ENCODE measurements around the gene GPR26.

Gene GPR26

GRCh38 chr10:123666318-123667236 lies at the start of gene GPR26:
TSS of gene GPR26 (plus strand) at chr10:123666355. CDS start at chr10:123666408, 53 bp downstream.
- Histone ChIP-seq H3K36me3 (replicated peaks) (no peaks in the 10 kb centered on the region), H3K4me3 (no peak within 1 kb of the TSS), H3K27me3 (ENCODE audit: low read depth) (no peaks in the 10 kb centered on the region), H3K9me3 (no peaks in the 10 kb centered on the region), H3K4me1 (no peaks in the 10 kb centered on the region)
- no peak for DNase-seq (ENCODE audit: low spot score in 2 of 2)
- in situ Hi-C loops (cut with MboI; ENCODE audit: low sequenced_read_pairs) = no loop called here

GRCh38 chr10:123618224-123618623 lies 47.9 kb upstream of the GPR26 start:
- H3K27me3 ChIP-seq (ENCODE audit: low read depth) = no peaks in the 10 kb centered on the region
- in situ Hi-C loops (cut with MboI; ENCODE audit: low sequenced_read_pairs) = no loop called here
- H3K4me3 ChIP-seq = no peak overlapping the region

GRCh38 chr10:123619067-123619855 lies 46.9 kb upstream of the GPR26 start:
- Histone ChIP-seq H3K27me3 (ENCODE audit: low read depth) (no peaks in the 10 kb centered on the region), H3K4me3 (no peak overlapping the region), H3K36me3 (replicated peaks) (no peaks in the 10 kb centered on the region), H3K9me3 (no peaks in the 10 kb centered on the region), H3K4me1 (no peaks in the 10 kb centered on the region)
- no peak for DNase-seq (ENCODE audit: low spot score in 2 of 2)
- in situ Hi-C loops (cut with MboI; ENCODE audit: low sequenced_read_pairs) = no loop called here

More at GRCh38 chr10:123618224-123618623, 47.9 kb upstream of the GPR26 start:
- H3K36me3 ChIP-seq (replicated peaks) = no peaks in the 10 kb centered on the region
- H3K4me1 ChIP-seq = no peaks in the 10 kb centered on the region
- DNase-seq (ENCODE audit: low spot score in 2 of 2) = no peak
- H3K9me3 ChIP-seq = no peaks in the 10 kb centered on the region

- H3K9me3 ChIP-seq = no peaks in the 10 kb centered on the region
Measured at GRCh38 chr10:123620621-123621020, 45.5 kb upstream of the GPR26 start.

GRCh38 chr10:123621492-123621891 lies 44.7 kb upstream of the GPR26 start:
- H3K9me3 ChIP-seq = no peaks in the 10 kb centered on the region
- in situ Hi-C loops (cut with MboI; ENCODE audit: low sequenced_read_pairs) = no loop called here
- no peak overlapping the region for H3K4me3 ChIP-seq
- no peaks in the 10 kb centered on the region for H3K36me3 ChIP-seq (replicated peaks)
- no peaks in the 10 kb centered on the region for H3K4me1 ChIP-seq
- no peak for DNase-seq (ENCODE audit: low spot score in 2 of 2)
- no peaks in the 10 kb centered on the region for H3K27me3 ChIP-seq (ENCODE audit: low read depth)

More at GRCh38 chr10:123620621-123621020, 45.5 kb upstream of the GPR26 start:
- no peaks in the 10 kb centered on the region for H3K4me1 ChIP-seq
- DNase-seq (ENCODE audit: low spot score in 2 of 2) = no peak
- no peaks in the 10 kb centered on the region for H3K27me3 ChIP-seq (ENCODE audit: low read depth)
- in situ Hi-C loops (cut with MboI; ENCODE audit: low sequenced_read_pairs) = no loop called here
- no peak overlapping the region for H3K4me3 ChIP-seq
- no peaks in the 10 kb centered on the region for H3K36me3 ChIP-seq (replicated peaks)

- in situ Hi-C loops (cut with MboI; ENCODE audit: low sequenced_read_pairs) = no loop called here
Measured at GRCh38 chr10:123621916-123622315, 44.2 kb upstream of the GPR26 start.

GRCh38 chr10:123622381-123622780 lies 43.8 kb upstream of the GPR26 start:
- Histone ChIP-seq H3K36me3 (replicated peaks) (no peaks in the 10 kb centered on the region), H3K9me3 (no peaks in the 10 kb centered on the region), H3K27me3 (ENCODE audit: low read depth) (no peaks in the 10 kb centered on the region), H3K4me3 (no peak overlapping the region), H3K4me1 (no peaks in the 10 kb centered on the region)
- in situ Hi-C loops (cut with MboI; ENCODE audit: low sequenced_read_pairs) = no loop called here
- no peak for DNase-seq (ENCODE audit: low spot score in 2 of 2)

More at GRCh38 chr10:123621916-123622315, 44.2 kb upstream of the GPR26 start:
- Histone ChIP-seq H3K4me3 (no peak overlapping the region), H3K36me3 (replicated peaks) (no peaks in the 10 kb centered on the region), H3K4me1 (no peaks in the 10 kb centered on the region), H3K9me3 (no peaks in the 10 kb centered on the region), H3K27me3 (ENCODE audit: low read depth) (no peaks in the 10 kb centered on the region)
- DNase-seq (ENCODE audit: low spot score in 2 of 2) = no peak

GRCh38 chr10:123624086-123624485 lies 42.1 kb upstream of the GPR26 start:
- H3K9me3 ChIP-seq = no peaks in the 10 kb centered on the region
- H3K4me1 ChIP-seq = no peaks in the 10 kb centered on the region
- no peak overlapping the region for H3K4me3 ChIP-seq
- no peaks in the 10 kb centered on the region for H3K27me3 ChIP-seq (ENCODE audit: low read depth)
- in situ Hi-C loops (cut with MboI; ENCODE audit: low sequenced_read_pairs) = no loop called here
- DNase-seq (ENCODE audit: low spot score in 2 of 2) = no peak
- H3K36me3 ChIP-seq (replicated peaks) = no peaks in the 10 kb centered on the region

- Histone ChIP-seq H3K36me3 (replicated peaks) (no peaks in the 10 kb centered on the region), H3K4me1 (no peaks in the 10 kb centered on the region), H3K9me3 (no peaks in the 10 kb centered on the region), H3K4me3 (no peak overlapping the region), H3K27me3 (ENCODE audit: low read depth) (no peaks in the 10 kb centered on the region)
- DNase-seq (ENCODE audit: low spot score in 2 of 2) = no peak
- in situ Hi-C loops (cut with MboI; ENCODE audit: low sequenced_read_pairs) = no loop called here
Measured at GRCh38 chr10:123633106-123633505, 33.0 kb upstream of the GPR26 start.

- no peak for DNase-seq (ENCODE audit: low spot score in 2 of 2)
- Histone ChIP-seq H3K27me3 (ENCODE audit: low read depth) (no peaks in the 10 kb centered on the region), H3K4me1 (no peaks in the 10 kb centered on the region), H3K4me3 (no peak overlapping the region), H3K36me3 (replicated peaks) (no peaks in the 10 kb centered on the region), H3K9me3 (no peaks in the 10 kb centered on the region)
- in situ Hi-C loops (cut with MboI; ENCODE audit: low sequenced_read_pairs) = no loop called here
Measured at GRCh38 chr10:123633636-123634035, 32.5 kb upstream of the GPR26 start.

- DNase-seq (ENCODE audit: low spot score in 2 of 2) = no peak
- H3K9me3 ChIP-seq = no peaks in the 10 kb centered on the region
- no peaks in the 10 kb centered on the region for H3K27me3 ChIP-seq (ENCODE audit: low read depth)
- H3K36me3 ChIP-seq (replicated peaks) = no peaks in the 10 kb centered on the region
- H3K4me1 ChIP-seq = no peaks in the 10 kb centered on the region
- in situ Hi-C loops (cut with MboI; ENCODE audit: low sequenced_read_pairs) = no loop called here
- H3K4me3 ChIP-seq = no peak overlapping the region
Measured at GRCh38 chr10:123634221-123634620, 31.9 kb upstream of the GPR26 start.

- in situ Hi-C loops (cut with MboI; ENCODE audit: low sequenced_read_pairs) = no loop called here
- no peaks in the 10 kb centered on the region for H3K27me3 ChIP-seq (ENCODE audit: low read depth)
- H3K4me1 ChIP-seq = no peaks in the 10 kb centered on the region
Measured at GRCh38 chr10:123635131-123635530, 31.0 kb upstream of the GPR26 start.

GRCh38 chr10:123635745-123636144 lies 30.4 kb upstream of the GPR26 start:
- no peak for DNase-seq (ENCODE audit: low spot score in 2 of 2)
- Histone ChIP-seq H3K9me3 (no peaks in the 10 kb centered on the region), H3K36me3 (replicated peaks) (no peaks in the 10 kb centered on the region), H3K4me3 (no peak overlapping the region), H3K4me1 (no peaks in the 10 kb centered on the region), H3K27me3 (ENCODE audit: low read depth) (no peaks in the 10 kb centered on the region)
- in situ Hi-C loops (cut with MboI; ENCODE audit: low sequenced_read_pairs) = no loop called here

More at GRCh38 chr10:123635131-123635530, 31.0 kb upstream of the GPR26 start:
- DNase-seq (ENCODE audit: low spot score in 2 of 2) = no peak
- Histone ChIP-seq H3K9me3 (no peaks in the 10 kb centered on the region), H3K4me3 (no peak overlapping the region), H3K36me3 (replicated peaks) (no peaks in the 10 kb centered on the region)

Measured in HAP-1 (cell line).